ENCODE results near the gene HIF1AN.

HIF1AN gene

GRCh38 chr10:100535715-100536353 lies at the start of gene HIF1AN:
Gene HIF1AN, plus strand, starts transcription at chr10:100535943. Its CDS starts 16 bp downstream, at chr10:100535959.
- DNase-seq (ENCODE audit: low spot score) = peak; percentile 97

- no peak for DNase-seq (ENCODE audit: low spot score)
These were observed 48.2 kb upstream of the HIF1AN start for GRCh38 chr10:100487529-100487928.

DNA sequence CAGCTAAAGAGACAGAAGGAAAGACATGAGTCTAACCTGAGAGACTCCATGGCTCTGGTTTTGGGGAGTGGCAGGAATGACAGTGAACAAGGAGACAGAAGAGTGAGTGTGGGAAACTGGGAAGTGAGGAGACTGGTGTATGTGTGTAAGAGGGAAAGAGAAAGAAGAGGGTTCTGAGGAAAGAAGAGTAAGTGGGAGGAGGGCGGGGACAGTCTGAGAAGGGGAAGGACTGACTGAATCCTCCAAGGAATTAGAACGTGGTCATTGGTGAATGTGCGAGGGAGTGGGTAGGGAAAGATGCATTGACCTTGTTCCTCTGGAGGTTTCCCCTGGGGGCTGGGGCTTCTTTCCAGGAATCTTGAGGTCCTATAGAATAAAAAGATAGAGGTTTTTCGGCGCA lies 46.3 kb upstream of the HIF1AN start:
- no peak for DNase-seq (ENCODE audit: low spot score)

- DNase-seq (ENCODE audit: low spot score) = no peak
These were observed 45.2 kb upstream of the HIF1AN start for GRCh38 chr10:100490531-100490930.

GRCh38 chr10:100496567-100496966 lies 39.2 kb upstream of the HIF1AN start:
- no peak for DNase-seq (ENCODE audit: low spot score)

- no peak for DNase-seq (ENCODE audit: low spot score)
These were observed 37.7 kb upstream of the HIF1AN start for GRCh38 chr10:100498059-100498458.

GRCh38 chr10:100501423-100501822 lies 34.3 kb upstream of the HIF1AN start:
- no peak for DNase-seq (ENCODE audit: low spot score)

- no peak for DNase-seq (ENCODE audit: low spot score)
These were observed 32.7 kb upstream of the HIF1AN start for GRCh38 chr10:100502926-100503494.

DNA sequence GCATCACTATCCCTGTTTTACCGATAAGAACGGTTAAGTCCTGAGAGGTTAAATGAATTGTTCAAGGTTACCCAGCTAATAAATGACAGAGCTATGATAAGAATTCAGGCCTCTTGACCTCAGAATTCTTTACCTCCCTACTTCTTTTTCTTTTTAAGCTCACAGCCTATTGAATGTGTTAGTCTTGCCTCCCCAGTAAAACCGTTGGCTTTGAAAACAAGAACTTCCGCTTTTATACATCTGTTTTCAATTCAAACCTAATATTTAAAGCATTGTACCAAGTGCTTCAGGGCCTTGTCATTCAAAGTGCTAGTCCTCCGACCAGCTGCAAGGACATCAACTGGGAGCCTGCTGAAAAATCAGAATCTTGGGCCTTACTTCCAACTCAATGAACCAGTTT lies 31.6 kb upstream of the HIF1AN start:
- DNase-seq (ENCODE audit: low spot score) = no peak

GRCh38 chr10:100505164-100505563 lies 30.6 kb upstream of the HIF1AN start:
- DNase-seq (ENCODE audit: low spot score) = no peak

DNA sequence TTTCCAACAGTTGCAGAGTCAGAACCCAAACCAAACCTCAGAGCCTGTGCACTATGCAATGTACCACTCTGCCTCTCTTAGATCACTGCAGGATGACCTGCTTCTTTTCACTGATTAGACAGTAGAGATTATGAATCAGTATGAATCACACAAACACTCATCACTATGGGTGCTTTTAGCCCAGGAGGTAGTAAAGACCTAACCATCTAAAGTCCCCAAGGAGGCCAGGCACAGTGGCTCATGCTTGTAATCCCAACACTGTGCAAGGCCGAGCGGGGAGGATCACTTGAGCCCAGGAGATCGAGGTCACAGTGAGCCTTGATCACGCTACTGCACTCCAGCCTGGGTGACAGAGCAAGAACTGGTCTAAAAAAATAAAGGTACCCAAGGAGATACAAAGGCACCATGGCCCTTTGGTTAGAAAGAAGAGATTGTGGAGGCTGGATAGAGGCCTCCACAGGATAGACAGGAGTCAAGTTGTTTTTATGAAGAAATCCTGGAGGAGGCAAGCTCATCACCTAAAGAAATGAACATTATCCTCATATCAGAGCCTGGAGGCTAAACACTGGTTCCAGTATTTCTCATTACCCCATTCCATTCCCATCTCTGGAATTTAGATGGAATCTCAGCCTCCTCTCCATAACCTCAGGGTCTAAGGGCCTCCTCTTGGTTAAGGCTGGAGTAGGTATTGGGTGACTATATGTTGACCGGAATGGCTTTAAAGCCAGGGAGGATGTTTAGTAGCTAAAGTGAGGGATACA lies 29.0 kb upstream of the HIF1AN start:
- no peak for DNase-seq (ENCODE audit: low spot score)

- no peak for DNase-seq (ENCODE audit: low spot score)
These were observed 28.4 kb upstream of the HIF1AN start for GRCh38 chr10:100507357-100507732.

GRCh38 chr10:100508266-100508665 lies 27.5 kb upstream of the HIF1AN start:
- no peak for DNase-seq (ENCODE audit: low spot score)

- no peak for DNase-seq (ENCODE audit: low spot score)
These were observed 27.0 kb upstream of the HIF1AN start for GRCh38 chr10:100508691-100509150.

GRCh38 chr10:100509241-100509840 lies 26.4 kb upstream of the HIF1AN start:
- no peak for DNase-seq (ENCODE audit: low spot score)

DNA sequence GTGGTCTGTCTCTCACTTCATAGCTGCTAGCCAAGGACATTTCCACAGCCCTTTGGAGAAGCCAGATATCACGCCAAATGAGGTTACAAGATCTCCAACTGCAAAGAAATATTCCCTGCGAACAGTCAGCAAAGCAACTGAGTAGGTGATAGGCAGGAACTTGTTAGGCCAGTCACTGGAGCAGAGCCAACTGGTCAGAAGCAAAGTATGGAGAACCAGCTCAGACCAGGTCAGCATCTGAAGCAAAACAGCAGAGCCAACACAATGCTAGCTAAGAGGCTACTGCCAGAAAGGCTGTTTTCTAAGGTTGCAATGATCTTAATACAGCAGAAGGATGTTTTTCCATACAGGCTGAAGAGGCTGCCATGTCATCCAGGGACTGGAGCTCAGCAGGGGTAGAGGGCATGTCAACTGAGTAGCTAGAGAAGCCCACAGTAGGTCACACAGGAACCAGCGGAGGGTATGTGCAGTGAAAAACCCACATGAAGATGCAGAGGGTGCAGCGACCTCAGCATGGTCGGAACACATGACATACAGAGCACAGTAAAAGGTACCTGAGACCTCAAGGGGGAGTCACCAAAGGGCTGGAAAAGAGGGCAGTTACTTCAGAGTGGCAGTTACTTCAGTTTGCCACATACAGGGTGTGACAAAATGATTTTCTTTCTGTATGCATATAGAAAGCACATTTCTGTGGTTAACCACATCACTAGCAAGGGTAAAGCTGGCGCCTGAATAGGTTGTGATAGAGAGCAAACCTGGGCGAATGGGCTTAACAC lies 25.0 kb upstream of the HIF1AN start:
- no peak for DNase-seq (ENCODE audit: low spot score)

- no peak for DNase-seq (ENCODE audit: low spot score)
These were observed 20.1 kb upstream of the HIF1AN start for GRCh38 chr10:100515612-100516011.

GRCh38 chr10:100516847-100517246 lies 18.9 kb upstream of the HIF1AN start:
- no peak for DNase-seq (ENCODE audit: low spot score)

GRCh38 chr10:100518761-100519241 lies 16.9 kb upstream of the HIF1AN start:
- DNase-seq (ENCODE audit: low spot score) = peak; percentile 76

- DNase-seq (ENCODE audit: low spot score) = peak; percentile 73
These were observed 16.3 kb upstream of the HIF1AN start, which contains the start of gene SEC31B for GRCh38 chr10:100519311-100520051. Gene SEC31B, minus strand, starts transcription at chr10:100519861. Its CDS starts 2,909 bp downstream, at chr10:100516952.

- no peak for DNase-seq (ENCODE audit: low spot score)
These were observed 14.9 kb upstream of the HIF1AN start for GRCh38 chr10:100520811-100521210.

Data from Ammon's horn (tissue), 1 donor.